Neural progenitor cell (in vitro differentiated cells): ENCODE results near the gene UNC45B. TPM values are rescaled to one million over a fixed set of nuclear protein-coding genes. Genes with fewer than 3 reads are reported as not detected.

Experiments
- DNase-seq: peaks from one replicate; pipeline ENCODE4 v3.0.0-alpha.2; 2016; ENCODE audit warnings: low spot score
- H2AFZ ChIP-seq: fragments of 200-600 bp; sonication (generic); replicated peaks from 2 replicates; pipeline ENCODE4 v1.6.1; 2016; ENCODE audit warnings: antibody characterized with exemption
- H3F3A ChIP-seq: fragments of 200-600 bp; sonication (generic); 2 replicates; pipeline ENCODE4 v1.6.1; 2016; ENCODE audit warnings: antibody characterized with exemption, low read depth
- H3K27ac ChIP-seq: fragments of 200-600 bp; sonication (generic); 2 replicates; pipeline ENCODE4 v1.5.1; 2016; ENCODE audit warnings: mild to moderate bottlenecking
- H3K27me3 ChIP-seq: fragments of 200-600 bp; sonication (generic); 2 replicates; pipeline ENCODE4 v1.6.1; 2016; ENCODE audit warnings: mild to moderate bottlenecking, moderate library complexity
- H3K36me3 ChIP-seq: fragments of 200-600 bp; sonication (generic); 2 replicates; pipeline ENCODE4 v1.5.1; 2016
- H3K4me1 ChIP-seq: fragments of 200-600 bp; sonication (generic); 2 replicates; pipeline ENCODE4 v1.6.1; 2016; ENCODE audit warnings: mixed run types
- H3K4me2 ChIP-seq: fragments of 200-600 bp; sonication (generic); 2 replicates; pipeline ENCODE4 v1.6.1; 2016
- H3K4me3 ChIP-seq: fragments of 200-600 bp; sonication (generic); 2 replicates; pipeline ENCODE4 v1.5.1; 2016
- H3K79me2 ChIP-seq: fragments of 200-600 bp; sonication (generic); 2 replicates; pipeline ENCODE4 v1.6.1; 2016; ENCODE audit warnings: low read depth
- H3K9ac ChIP-seq: fragments of 200-600 bp; sonication (generic); 2 replicates; pipeline ENCODE4 v1.6.1; 2016
- H3K9me3 ChIP-seq: fragments of 200-600 bp; sonication (generic); 2 replicates; pipeline ENCODE4 v1.5.1; 2016; ENCODE audit warnings: low read depth
- H4K20me1 ChIP-seq: fragments of 200-600 bp; sonication (generic); 2 replicates; pipeline ENCODE4 v1.6.1; 2016; ENCODE audit warnings: low read depth
- H3K27ac Mint-ChIP-seq: 3 replicates; pipeline ENCODE4 v1.8.0; 2021; ENCODE audit warnings: mixed read lengths
- H3K27me3 Mint-ChIP-seq: 2 replicates; pipeline ENCODE4 v1.8.0; 2022; ENCODE audit warnings: low read depth, mild to moderate bottlenecking, inconsistent platforms, moderate library complexity, mixed read lengths; ENCODE audit not compliant: insufficient read depth
- H3K36me3 Mint-ChIP-seq: 3 replicates; pipeline ENCODE4 v1.8.0; 2021; ENCODE audit warnings: mixed read lengths
- H3K4me1 Mint-ChIP-seq: 3 replicates; pipeline ENCODE4 v1.8.0; 2021; ENCODE audit warnings: mixed read lengths
- H3K4me3 Mint-ChIP-seq: 3 replicates; pipeline ENCODE4 v1.8.0; 2021; ENCODE audit warnings: mild to moderate bottlenecking, moderate library complexity, mixed read lengths
- H3K9me3 Mint-ChIP-seq: 3 replicates; pipeline ENCODE4 v1.8.0; 2020; ENCODE audit warnings: mixed read lengths
- CTCF ChIP-seq: fragments of 200-600 bp; sonication (generic); IDR thresholded peaks from 2 replicates; pipeline ENCODE4 v1.5.1; 2017; ENCODE audit warnings: antibody characterized with exemption, mild to moderate bottlenecking
- EZH2 ChIP-seq: fragments of 200-600 bp; sonication (generic); IDR thresholded peaks from 2 replicates; pipeline ENCODE4 v1.6.1; 2017; ENCODE audit warnings: antibody characterized with exemption, mild to moderate bottlenecking, moderate library complexity
- EZH2phosphoT487 ChIP-seq: fragments of 200-600 bp; sonication (generic); IDR thresholded peaks from 2 replicates; pipeline ENCODE4 v1.6.1; 2017; ENCODE audit warnings: antibody characterized with exemption
- total RNA-seq: library from RNA; depleted of rRNA; stranded (reverse); fragments of >200 nt; gene quantifications from 2 replicates; pipeline ENCODE4 v1.2.3, GENCODE V29; 2015; ENCODE audit warnings: low replicate concordance

UNC45B gene
- total RNA-seq, 1 donor from 2014 or later, result not detected

GRCh38 chr17:35210741-35211140 lies 63.1 kb downstream of the UNC45B start:
- H3K27ac Mint-ChIP-seq, result no peak overlapping the region
- Histone ChIP-seq H3K4me2 (no peak overlapping the region), H2AFZ (no peak overlapping the region), H3K27ac (no peak overlapping the region), H4K20me1 (no peaks in the 10 kb centered on the region), H3K36me3 (no peaks in the 10 kb centered on the region), H3K4me1 (no peaks in the 10 kb centered on the region), H3K9ac (no peak overlapping the region), H3K9me3 (no peaks in the 10 kb centered on the region), H3F3A (no peaks in the 10 kb centered on the region), H3K4me3 (no peak overlapping the region), H3K79me2 (no peaks in the 10 kb centered on the region), H3K27me3 (peaks cover 36% of the 10 kb centered on the region)
- no peak for DNase-seq
- H3K9me3 Mint-ChIP-seq, result no peaks in the 10 kb centered on the region
- peaks cover 8% of the 10 kb centered on the region for H3K27me3 Mint-ChIP-seq
- TF ChIP-seq EZH2 (no peak), CTCF (no peak), EZH2phosphoT487 (no peak)
- no peaks in the 10 kb centered on the region for H3K36me3 Mint-ChIP-seq
- no peaks in the 10 kb centered on the region for H3K4me1 Mint-ChIP-seq
- no peak overlapping the region for H3K4me3 Mint-ChIP-seq

- Histone ChIP-seq H3K4me2 (no peak overlapping the region), H3K4me3 (no peak overlapping the region), H3K36me3 (no peaks in the 10 kb centered on the region), H3K27me3 (peaks cover 36% of the 10 kb centered on the region), H2AFZ (no peak overlapping the region), H3K4me1 (no peaks in the 10 kb centered on the region), H4K20me1 (no peaks in the 10 kb centered on the region), H3K9ac (no peak overlapping the region), H3F3A (no peaks in the 10 kb centered on the region), H3K27ac (no peak overlapping the region), H3K79me2 (no peaks in the 10 kb centered on the region), H3K9me3 (no peaks in the 10 kb centered on the region)
- no peak for TF ChIP-seq CTCF
- no peak for TF ChIP-seq EZH2
- no peak for TF ChIP-seq EZH2phosphoT487
- no peak overlapping the region for H3K4me3 Mint-ChIP-seq
- H3K9me3 Mint-ChIP-seq, result no peaks in the 10 kb centered on the region
- H3K4me1 Mint-ChIP-seq, result peaks cover 4% of the 10 kb centered on the region
- no peak for DNase-seq
- H3K36me3 Mint-ChIP-seq, result no peaks in the 10 kb centered on the region
- H3K27me3 Mint-ChIP-seq, result peaks cover 8% of the 10 kb centered on the region
- no peak overlapping the region for H3K27ac Mint-ChIP-seq
Measured at GRCh38 chr17:35212668-35213067, 65.1 kb downstream of the UNC45B start.

GRCh38 chr17:35213412-35213940 lies 65.9 kb downstream of the UNC45B start:
- Mint-ChIP-seq H3K4me3 (no peak overlapping the region), H3K36me3 (no peaks in the 10 kb centered on the region), H3K27me3 (peaks cover 5% of the 10 kb centered on the region), H3K9me3 (no peaks in the 10 kb centered on the region), H3K4me1 (peaks cover 4% of the 10 kb centered on the region), H3K27ac (no peak overlapping the region)
- Histone ChIP-seq H3K36me3 (no peaks in the 10 kb centered on the region), H3K27me3 (peaks cover 30% of the 10 kb centered on the region), H3F3A (no peaks in the 10 kb centered on the region), H3K9me3 (no peaks in the 10 kb centered on the region), H4K20me1 (no peaks in the 10 kb centered on the region), H3K4me1 (no peaks in the 10 kb centered on the region), H3K9ac (no peak overlapping the region), H3K27ac (no peak overlapping the region), H3K79me2 (no peaks in the 10 kb centered on the region), H3K4me3 (no peak overlapping the region), H3K4me2 (no peak overlapping the region), H2AFZ (no peak overlapping the region)
- DNase-seq, result no peak
- TF ChIP-seq CTCF, result no peak
- TF ChIP-seq EZH2phosphoT487, result no peak
- no peak for TF ChIP-seq EZH2
